H9 (cell line): ENCODE measurements around the gene GNE. TPM values are rescaled to one million over a fixed set of nuclear protein-coding genes. Genes with fewer than 3 reads are reported as not detected.

ENCODE experiments used
- DNase-seq: peaks from one replicate; pipeline ENCODE4 v3.0.0-alpha.2; 2017
- H2AFZ ChIP-seq: one replicate; pipeline ENCODE4 v1.6.1; 2013; ENCODE audit warnings: mild to moderate bottlenecking, low read length, control low read depth, moderate library complexity
- H2AK5ac ChIP-seq: 2 replicates; pipeline ENCODE4 v1.6.1; 2013; ENCODE audit warnings: low read length, control low read depth, mixed read lengths; ENCODE audit not compliant: insufficient read length
- H2BK120ac ChIP-seq: one replicate; pipeline ENCODE4 v1.6.1; 2013; ENCODE audit warnings: low read depth, mild to moderate bottlenecking, low read length, control low read depth, inconsistent platforms; ENCODE audit not compliant: poor library complexity, severe bottlenecking
- H2BK12ac ChIP-seq: 2 replicates; pipeline ENCODE4 v1.6.1; 2013; ENCODE audit warnings: low read length, control low read depth, mixed read lengths, low read depth; ENCODE audit not compliant: insufficient read length
- H2BK15ac ChIP-seq: 2 replicates; pipeline ENCODE4 v1.6.1; 2013; ENCODE audit warnings: low read depth, low read length, control low read depth
- H2BK20ac ChIP-seq: one replicate; pipeline ENCODE4 v1.6.1; 2013; ENCODE audit warnings: low read depth, mild to moderate bottlenecking, low read length, control low read depth, inconsistent platforms; ENCODE audit not compliant: poor library complexity, severe bottlenecking
- H2BK5ac ChIP-seq: 2 replicates; pipeline ENCODE4 v1.6.1; 2013; ENCODE audit warnings: low read length, control low read depth, mixed read lengths; ENCODE audit not compliant: insufficient read length
- H3K14ac ChIP-seq: 2 replicates; pipeline ENCODE4 v1.6.1; 2013; ENCODE audit warnings: low read length, control low read depth; ENCODE audit not compliant: insufficient read depth
- H3K18ac ChIP-seq: 2 replicates; pipeline ENCODE4 v1.6.1; 2013; ENCODE audit warnings: low read depth, mild to moderate bottlenecking, mixed read lengths, low read length, control low read depth; ENCODE audit not compliant: insufficient read length
- H3K23ac ChIP-seq: 2 replicates; pipeline ENCODE4 v1.6.1; 2013; ENCODE audit warnings: low read length, control low read depth, mixed read lengths, low read depth; ENCODE audit not compliant: insufficient read length
- H3K23me2 ChIP-seq: 2 replicates; pipeline ENCODE4 v1.6.1; 2013; ENCODE audit warnings: low read depth, mild to moderate bottlenecking, mixed read lengths, low read length, control low read depth; ENCODE audit not compliant: insufficient read length, poor library complexity, severe bottlenecking
- H3K27ac ChIP-seq: 2 replicates; pipeline ENCODE4 v1.5.1; 2013; ENCODE audit warnings: low read length, control low read depth, mixed read lengths, low read depth; ENCODE audit not compliant: insufficient read length
- H3K27me3 ChIP-seq: 2 replicates; pipeline ENCODE4 v1.6.1; 2013; ENCODE audit warnings: low read length, control low read depth, inconsistent platforms; ENCODE audit not compliant: insufficient read depth
- H3K4ac ChIP-seq: 2 replicates; pipeline ENCODE4 v1.6.1; 2013; ENCODE audit warnings: low read depth, mild to moderate bottlenecking, control low read depth, inconsistent platforms, low read length, moderate library complexity
- H3K4me1 ChIP-seq: 2 replicates; pipeline ENCODE4 v1.6.1; 2013; ENCODE audit warnings: low read length, control low read depth, inconsistent platforms; ENCODE audit not compliant: insufficient read depth
- H3K4me2 ChIP-seq: 2 replicates; pipeline ENCODE4 v1.6.1; 2013; ENCODE audit warnings: low read length, control low read depth, mixed read lengths; ENCODE audit not compliant: insufficient read length, insufficient read depth
- H3K56ac ChIP-seq: 2 replicates; pipeline ENCODE4 v1.6.1; 2013; ENCODE audit warnings: low read depth, mild to moderate bottlenecking, mixed read lengths, low read length, control low read depth; ENCODE audit not compliant: insufficient read length
- H3K79me1 ChIP-seq: 2 replicates; pipeline ENCODE4 v1.6.1; 2013; ENCODE audit warnings: low read depth, mild to moderate bottlenecking, moderate library complexity, low read length, control low read depth, inconsistent platforms; ENCODE audit not compliant: insufficient read depth, poor library complexity, severe bottlenecking
- H3K79me2 ChIP-seq: 2 replicates; pipeline ENCODE4 v1.6.1; 2013; ENCODE audit warnings: low read length, control low read depth, inconsistent platforms; ENCODE audit not compliant: insufficient read depth
- H3K9ac ChIP-seq: 2 replicates; pipeline ENCODE4 v1.6.1; 2013; ENCODE audit warnings: low read length, control low read depth, mixed read lengths; ENCODE audit not compliant: insufficient read length; ENCODE audit errors: extremely low read depth
- H3K9me3 ChIP-seq: one replicate; pipeline ENCODE4 v1.6.1; 2013; ENCODE audit warnings: low read depth, low read length, inconsistent platforms; ENCODE audit not compliant: control insufficient read depth
- H3T11ph ChIP-seq: one replicate; pipeline ENCODE4 v1.6.1; 2013; ENCODE audit warnings: mild to moderate bottlenecking, low read length, control low read depth, inconsistent platforms
- H4K20me1 ChIP-seq: one replicate; pipeline ENCODE4 v1.6.1; 2013; ENCODE audit not compliant: control insufficient read depth, insufficient read length, insufficient read depth
- H4K5ac ChIP-seq: 2 replicates; pipeline ENCODE4 v1.6.1; 2013; ENCODE audit warnings: low read depth, mild to moderate bottlenecking, mixed read lengths, low read length, control low read depth; ENCODE audit not compliant: insufficient read length
- H4K8ac ChIP-seq: replicated peaks from 2 replicates; pipeline ENCODE4 v1.6.1; 2013; ENCODE audit warnings: low read length, control low read depth, mixed read lengths, low read depth; ENCODE audit not compliant: insufficient read length
- H4K91ac ChIP-seq: 2 replicates; pipeline ENCODE4 v1.6.1; 2013; ENCODE audit warnings: low read depth, mild to moderate bottlenecking, moderate library complexity, mixed read lengths, low read length, control low read depth; ENCODE audit not compliant: insufficient read length
- H3K27ac Mint-ChIP-seq, 3 experiments: 2 replicates in 2 of 3; 3 replicates in 1 of 3; pipeline ENCODE4 v1.8.0; 2020 to 2021; ENCODE audit warnings: mixed read lengths in 3 of 3, mild to moderate bottlenecking in 1 of 3, moderate library complexity in 1 of 3
- H3K27me3 Mint-ChIP-seq: 2 replicates; pipeline ENCODE4 v1.8.0; 2021; ENCODE audit warnings: low read depth, mild to moderate bottlenecking, moderate library complexity, mixed read lengths
- H3K36me3 Mint-ChIP-seq, 3 experiments: 2 replicates in 2 of 3; 3 replicates in 1 of 3; pipeline ENCODE4 v1.8.0; 2020 to 2021; ENCODE audit warnings: low read depth in 3 of 3, mixed read lengths in 3 of 3; ENCODE audit not compliant: insufficient read depth in 1 of 3
- H3K4me1 Mint-ChIP-seq, 2 experiments: 2 replicates each; pipeline ENCODE4 v1.8.0; 2020; ENCODE audit warnings: mixed read lengths in 2 of 2
- H3K4me3 Mint-ChIP-seq, 2 experiments: 2 replicates in 1 of 2; 3 replicates in 1 of 2; pipeline ENCODE4 v1.8.0; 2020 to 2021; ENCODE audit warnings: mild to moderate bottlenecking in 2 of 2, mixed read lengths in 2 of 2, moderate library complexity in 1 of 2
- H3K9me3 Mint-ChIP-seq, 2 experiments: 2 replicates in 1 of 2; 3 replicates in 1 of 2; pipeline ENCODE4 v1.8.0; 2020; ENCODE audit warnings: mild to moderate bottlenecking in 2 of 2, mixed read lengths in 2 of 2, moderate library complexity in 1 of 2
- CTCF ChIP-seq: fragments of 200-600 bp; sonication (generic); conservative IDR thresholded peaks from 3 replicates; pipeline ENCODE4 v1.8.0; 2021; ENCODE audit warnings: antibody characterized with exemption, mild to moderate bottlenecking
- WGBS: extraction: QIAGEN DNeasy Blood & Tissue Kit; methylation state at CpG from one replicate; pipeline ENCODE4 v1.1.7; 2013; ENCODE audit warnings: missing lambda C conversion rate, low lambda C conversion rate, mixed read lengths; ENCODE audit not compliant: insufficient read length; ENCODE audit errors: extremely low coverage; 5-methylcytosine and 5-hydroxymethylcytosine counted together
- total RNA-seq: library from RNA; stranded (reverse); gene quantifications from 2 replicates; pipeline ENCODE4 v1.2.1, GENCODE V29; 2021

GNE gene
- total RNA-seq, 1 experiment from 2014 or later = 6.3 TPM

GRCh38 chr9:36288070-36288469 lies 29.8 kb upstream of the GNE start:
- H3K18ac ChIP-seq = no peak overlapping the region
- H2AFZ ChIP-seq = no peak overlapping the region
- H2BK5ac ChIP-seq = no peak overlapping the region
- no peaks in the 10 kb centered on the region for H3K27me3 ChIP-seq
- no peak overlapping the region for H3K14ac ChIP-seq
- no peaks in the 10 kb centered on the region for H3K23me2 ChIP-seq
- no peak overlapping the region for H2AK5ac ChIP-seq
- WGBS = no CpG with 5 or more reads among the region's 3 CpGs
- no peak overlapping the region for H3T11ph ChIP-seq
- Mint-ChIP-seq H3K27ac (no peak overlapping the region; a peak in 1 of 7 replicates), H3K27me3 (no peaks in the 10 kb centered on the region), H3K36me3 (no peaks in the 10 kb centered on the region), H3K9me3 (no peaks in the 10 kb centered on the region; a peak in 1 of 5 replicates), H3K4me3 (no peak overlapping the region), H3K4me1 (peaks cover 7 to 11% of the 10 kb centered on the region in 2 experiments)
- TF ChIP-seq CTCF = no peak
- no peak overlapping the region for H3K27ac ChIP-seq
- no peaks in the 10 kb centered on the region for H3K79me2 ChIP-seq
- H2BK15ac ChIP-seq = no peak overlapping the region
- H3K9me3 ChIP-seq = no peaks in the 10 kb centered on the region
- H3K56ac ChIP-seq = no peak overlapping the region
- no peak overlapping the region for H2BK12ac ChIP-seq
- no peak overlapping the region for H4K91ac ChIP-seq
- no peaks in the 10 kb centered on the region for H4K20me1 ChIP-seq
- H4K8ac ChIP-seq = no peak overlapping the region
- H3K4ac ChIP-seq = no peak overlapping the region
- no peak overlapping the region for H3K23ac ChIP-seq
- no peak for DNase-seq
- H4K5ac ChIP-seq = no peak overlapping the region
- H2BK120ac ChIP-seq = no peak overlapping the region
- H3K9ac ChIP-seq = no peak overlapping the region
- H2BK20ac ChIP-seq = no peak overlapping the region
- no peak overlapping the region for H3K4me2 ChIP-seq
- no peaks in the 10 kb centered on the region for H3K79me1 ChIP-seq
- H3K4me1 ChIP-seq = no peaks in the 10 kb centered on the region
